T1000 (cell line): Measurements from ENCODE around the gene CADM4.
A peak's percentile ranks its signal among the peaks of the same experiment; 100 is the strongest.

Experiments
- DNase-seq: peaks from one replicate; lab custom pipeline; 2025; ENCODE audit warnings: mixed read lengths; lab: John Stamatoyannopoulos, UW

The CADM4 gene

DNA sequence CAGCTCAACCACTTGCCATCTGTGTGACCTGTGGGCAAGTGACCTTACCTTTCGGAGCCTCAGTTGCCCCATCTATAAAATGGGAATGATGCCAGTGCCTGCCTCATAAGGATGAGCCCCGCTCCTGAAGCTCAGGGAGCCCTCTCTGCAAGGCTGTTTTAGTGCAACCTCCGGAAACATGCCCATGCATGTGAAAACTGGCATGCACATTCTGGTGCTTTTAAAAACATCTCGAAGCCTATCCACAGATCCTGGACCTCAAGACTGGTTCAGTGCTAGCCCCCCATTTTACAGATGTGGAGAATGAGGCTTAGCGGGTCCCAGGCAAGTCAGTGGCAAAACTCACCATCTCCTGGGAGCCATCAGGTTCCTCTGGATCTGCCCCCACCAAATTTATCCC is 5.6 kb downstream of the CADM4 start:
- DNase-seq, result no peak

DNA sequence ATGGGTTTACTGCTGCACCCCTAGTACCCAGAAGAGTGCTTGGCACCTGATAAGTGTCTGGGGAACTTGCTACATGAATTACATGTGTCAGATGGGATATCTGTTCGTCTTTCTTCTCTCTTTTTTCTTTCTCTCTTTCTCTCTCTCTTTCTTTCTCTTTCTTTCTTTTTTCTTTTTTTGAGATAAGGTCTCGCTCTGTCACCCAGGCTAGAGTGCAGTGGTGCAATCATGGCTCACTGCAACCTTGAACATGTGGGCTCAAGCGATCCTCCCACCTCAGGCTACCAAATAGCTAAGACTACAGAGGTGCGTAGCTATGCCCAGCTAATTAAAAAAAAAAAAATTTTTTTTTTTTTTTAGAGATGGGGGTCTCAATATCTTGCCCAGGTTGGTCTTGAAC is 6.1 kb downstream of the CADM4 start:
- no peak for DNase-seq

DNA sequence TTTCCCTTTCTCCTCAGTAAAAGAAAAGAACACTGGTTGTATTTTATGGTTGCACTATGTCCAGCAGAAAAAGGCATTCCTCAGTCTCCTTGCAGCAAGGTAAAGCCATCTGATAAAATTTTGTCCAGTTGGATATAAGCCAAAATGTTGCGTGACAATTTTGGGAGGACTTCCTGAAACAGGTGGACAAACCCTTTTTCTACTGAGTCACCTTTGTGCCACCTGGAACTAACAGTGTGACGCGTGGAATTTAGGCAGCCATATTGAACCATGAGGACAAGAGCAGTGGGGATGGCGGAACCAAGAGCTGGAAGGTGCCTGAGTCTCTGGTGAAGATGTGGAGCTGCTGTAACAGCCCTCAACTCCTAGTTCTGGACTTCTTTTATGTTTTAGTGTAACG is 8.2 kb downstream of the CADM4 start:
- no peak for DNase-seq

DNA sequence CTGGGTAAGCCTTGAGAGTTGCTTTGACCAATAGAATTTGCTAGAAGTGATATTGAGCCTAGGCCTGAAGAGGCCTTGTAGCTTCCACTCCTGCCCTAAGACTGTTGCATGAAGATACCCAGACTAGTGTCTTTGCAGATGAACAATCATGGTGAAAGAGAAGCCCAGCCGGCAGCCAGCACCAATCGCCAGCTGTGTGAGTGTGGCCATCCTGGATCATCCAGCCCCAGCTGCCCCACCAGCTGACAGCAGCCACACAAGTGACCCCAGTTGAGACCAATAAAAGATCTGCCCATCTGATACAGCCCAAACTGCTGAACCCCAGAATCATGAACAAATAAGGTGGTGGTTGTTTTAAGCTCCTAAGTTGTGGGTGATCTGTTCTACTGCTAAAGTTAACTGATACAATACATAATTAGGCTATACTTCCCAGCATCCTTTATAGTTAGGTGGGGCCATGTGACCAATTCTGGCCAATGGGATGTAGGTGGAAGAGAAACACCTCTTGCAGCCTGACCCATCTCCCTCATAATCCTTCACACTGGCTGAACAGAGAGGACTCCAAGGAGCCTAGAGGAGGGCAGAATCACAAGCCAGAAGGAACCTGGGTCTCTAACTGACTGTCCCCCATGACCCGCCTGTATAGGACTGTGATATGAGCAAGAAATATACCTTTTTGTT is 10.9 kb downstream of the CADM4 start:
- DNase-seq, result no peak

DNA sequence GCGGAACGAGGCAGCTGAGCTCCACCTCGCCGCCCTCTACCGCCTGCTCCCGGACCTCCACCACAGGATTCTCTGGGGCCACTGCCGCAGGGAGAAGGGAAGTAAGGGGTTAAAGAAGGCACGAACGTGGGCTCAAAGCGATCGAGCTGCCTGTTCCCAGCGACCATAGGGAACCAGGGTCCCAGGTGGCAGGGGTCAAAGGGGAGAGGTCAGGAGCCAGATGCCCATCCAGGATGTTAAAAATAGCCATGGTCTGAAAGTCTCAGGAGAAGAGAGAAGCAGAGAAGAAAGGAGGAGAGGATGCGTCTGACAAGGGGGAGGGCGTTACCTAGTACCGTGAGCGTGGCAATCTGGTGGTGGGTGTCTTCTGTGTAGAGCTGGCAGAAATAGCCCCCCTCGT is 12.8 kb downstream of the CADM4 start:
- DNase-seq, result no peak

DNA sequence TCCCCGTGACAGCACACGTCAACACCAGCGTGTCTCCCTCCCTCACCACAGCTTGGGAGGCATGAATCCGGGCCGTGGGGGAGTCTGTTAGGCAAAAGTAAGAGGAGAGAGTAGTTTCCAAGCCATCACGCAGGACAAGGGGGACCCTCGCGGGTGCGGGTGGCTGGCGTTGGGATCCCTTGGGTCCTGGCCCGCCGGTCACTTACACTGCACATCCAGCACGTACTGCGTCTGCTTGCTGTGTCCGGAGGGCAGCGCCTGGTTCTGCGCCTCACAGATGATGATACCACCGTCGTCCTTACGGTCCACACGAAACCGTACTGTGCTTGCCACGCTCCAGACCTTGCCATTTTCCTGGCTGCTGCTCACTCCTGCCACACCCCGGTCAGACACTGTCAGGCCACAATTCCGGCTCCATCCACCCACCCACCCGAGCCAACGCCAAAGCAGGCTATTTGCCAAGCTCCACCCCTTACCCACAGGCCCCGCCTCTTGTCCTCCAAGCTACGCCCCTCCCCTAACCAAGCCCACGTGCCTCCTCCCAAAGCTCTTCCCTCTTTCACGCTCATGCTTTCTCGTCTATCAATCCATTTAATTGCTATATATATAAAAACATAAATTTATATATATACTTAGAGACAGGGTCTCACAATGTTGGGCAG is 13.6 kb downstream of the CADM4 start:
- DNase-seq, result no peak

DNA sequence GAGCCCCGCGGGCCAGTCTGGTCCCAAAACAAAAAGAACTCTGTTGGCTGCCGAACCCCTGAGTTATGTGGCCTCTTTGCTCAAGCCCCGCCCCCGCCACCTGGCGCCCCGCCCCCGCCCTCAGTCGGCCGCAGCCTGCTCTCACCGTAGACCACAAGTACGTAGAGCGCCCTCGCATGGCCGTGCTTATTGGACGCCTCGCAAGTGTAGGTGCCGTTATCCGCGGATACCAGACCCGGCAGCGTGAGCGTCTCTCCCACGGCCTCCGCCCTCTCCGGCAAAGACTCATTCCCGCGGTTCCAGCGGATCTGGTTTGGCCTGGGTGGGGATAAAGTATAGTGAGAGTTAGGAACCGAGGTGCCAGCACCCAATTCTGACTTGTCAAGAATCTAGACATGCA is 14.7 kb downstream of the CADM4 start:
- DNase-seq, result no peak

DNA sequence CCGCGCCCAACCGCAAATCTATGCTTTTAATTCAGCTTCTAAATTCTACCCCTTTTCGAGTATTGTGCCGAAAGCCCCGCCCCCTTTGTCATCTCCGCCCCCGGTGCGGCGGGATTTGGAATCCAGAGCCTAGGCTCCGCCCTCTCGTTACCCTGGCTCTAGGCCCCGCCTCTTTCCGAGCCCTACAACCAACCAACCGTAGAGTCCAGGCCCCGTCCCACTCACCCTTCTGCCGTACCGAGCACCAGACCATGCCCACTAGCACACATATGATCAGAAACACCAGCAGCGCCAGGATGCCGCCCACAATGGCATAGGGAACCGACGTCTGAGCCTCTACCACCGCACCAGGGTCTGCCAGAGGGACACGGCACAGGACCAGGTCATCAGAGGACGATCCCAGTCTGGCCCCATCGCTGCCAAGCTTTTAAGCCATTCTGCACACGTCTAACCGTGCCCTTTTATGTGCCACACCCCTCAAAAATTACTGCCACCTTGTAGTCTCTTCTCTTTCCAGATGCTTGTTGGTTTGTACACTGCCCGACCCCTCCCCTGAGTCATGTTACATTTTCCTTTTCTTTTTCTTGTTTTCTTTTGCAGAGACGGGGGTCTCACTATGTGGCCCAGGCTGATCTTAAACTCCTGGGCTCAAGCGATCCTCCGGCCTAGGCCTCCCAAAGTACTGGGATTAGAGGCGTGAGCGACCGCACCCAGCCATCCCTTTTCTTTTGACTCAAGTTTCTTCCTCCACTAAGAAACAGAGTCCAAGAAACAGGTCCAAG is 15.6 kb downstream of the CADM4 start:
- no peak for DNase-seq

DNA sequence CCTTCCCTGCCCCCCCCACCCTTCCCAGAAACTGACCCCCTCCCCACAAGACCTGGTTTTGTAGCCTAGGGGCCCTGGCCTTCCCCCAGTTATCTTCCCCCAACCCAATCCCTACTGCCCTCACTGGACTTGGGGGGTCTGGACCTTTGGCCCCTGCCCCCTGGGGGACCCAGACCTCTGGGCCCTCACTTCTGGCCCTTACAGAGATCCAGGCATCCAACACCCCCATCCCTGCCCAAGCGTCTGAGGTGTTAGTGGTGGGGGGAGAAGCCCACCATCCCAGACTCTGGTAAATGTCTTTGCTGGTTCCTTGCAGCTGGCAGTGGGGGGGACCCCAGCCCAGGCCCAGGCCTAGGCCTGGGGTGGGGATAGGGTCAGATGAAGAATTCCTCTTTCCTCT is 16.7 kb downstream of the CADM4 start:
- no peak for DNase-seq

DNA sequence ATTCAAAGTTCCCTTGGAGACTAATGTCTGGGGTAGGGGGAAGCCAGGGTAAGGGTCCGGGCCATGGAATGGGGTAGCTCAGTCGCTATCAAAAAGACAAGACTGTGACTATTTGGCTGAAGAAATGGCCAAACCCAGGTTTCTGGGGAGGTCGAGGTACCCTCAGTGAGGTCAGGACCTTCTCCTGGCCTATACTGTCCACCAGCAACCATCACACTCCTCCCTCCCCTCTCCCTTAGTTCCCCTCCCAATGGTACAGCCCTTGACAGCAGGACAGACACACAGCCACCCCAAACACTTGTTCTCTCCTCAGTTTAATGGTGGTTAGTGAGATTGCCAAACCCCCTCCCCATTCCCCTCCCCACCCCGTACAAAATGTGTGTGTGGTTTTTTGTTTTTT is 17.6 kb downstream of the CADM4 start:
- DNase-seq, result no peak

DNA sequence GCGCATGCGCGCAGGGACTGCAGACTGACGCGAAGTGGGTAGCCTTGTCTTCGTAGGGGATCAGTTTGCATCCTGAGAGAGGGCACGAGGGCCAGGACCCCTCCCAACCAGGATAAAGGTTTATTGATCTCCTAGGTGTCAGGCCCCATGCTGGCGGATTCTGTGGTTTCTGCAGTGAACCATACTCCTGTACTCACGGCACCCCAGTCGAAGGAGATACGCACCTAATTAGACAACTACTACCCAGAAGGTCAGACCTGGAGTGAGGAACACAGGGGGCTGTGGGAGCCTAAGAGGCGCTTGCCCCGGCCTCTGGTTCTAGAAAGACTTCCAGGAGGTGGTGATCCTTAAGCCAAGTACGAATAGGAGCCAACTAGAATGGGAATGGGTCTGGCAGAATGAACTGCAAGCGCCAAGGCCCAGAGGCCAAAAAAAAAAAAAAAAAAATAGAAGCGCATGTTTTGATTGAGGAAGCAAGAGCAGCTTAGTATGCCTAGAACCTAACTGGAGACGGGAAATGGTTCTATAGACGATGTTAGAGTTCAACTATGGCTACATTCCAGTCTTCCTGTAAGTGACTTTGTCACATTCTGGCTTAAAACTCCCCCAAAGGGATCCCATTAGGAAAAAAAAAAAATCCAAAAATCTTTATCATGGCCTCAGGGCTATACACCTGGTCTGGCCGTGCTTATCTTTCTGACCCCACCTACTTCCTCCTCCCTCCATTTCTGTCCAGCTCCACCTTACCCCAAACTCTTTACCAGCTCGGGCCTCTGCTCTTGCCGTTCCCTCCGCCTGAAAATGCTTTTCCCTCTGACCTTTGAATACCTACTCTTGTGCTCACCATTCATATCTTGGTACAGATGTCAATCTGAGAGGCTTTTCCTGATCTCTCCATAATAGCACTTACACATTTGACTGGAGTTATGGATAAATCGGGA is 19.3 kb downstream of the CADM4 start:
- DNase-seq, result no peak

DNA sequence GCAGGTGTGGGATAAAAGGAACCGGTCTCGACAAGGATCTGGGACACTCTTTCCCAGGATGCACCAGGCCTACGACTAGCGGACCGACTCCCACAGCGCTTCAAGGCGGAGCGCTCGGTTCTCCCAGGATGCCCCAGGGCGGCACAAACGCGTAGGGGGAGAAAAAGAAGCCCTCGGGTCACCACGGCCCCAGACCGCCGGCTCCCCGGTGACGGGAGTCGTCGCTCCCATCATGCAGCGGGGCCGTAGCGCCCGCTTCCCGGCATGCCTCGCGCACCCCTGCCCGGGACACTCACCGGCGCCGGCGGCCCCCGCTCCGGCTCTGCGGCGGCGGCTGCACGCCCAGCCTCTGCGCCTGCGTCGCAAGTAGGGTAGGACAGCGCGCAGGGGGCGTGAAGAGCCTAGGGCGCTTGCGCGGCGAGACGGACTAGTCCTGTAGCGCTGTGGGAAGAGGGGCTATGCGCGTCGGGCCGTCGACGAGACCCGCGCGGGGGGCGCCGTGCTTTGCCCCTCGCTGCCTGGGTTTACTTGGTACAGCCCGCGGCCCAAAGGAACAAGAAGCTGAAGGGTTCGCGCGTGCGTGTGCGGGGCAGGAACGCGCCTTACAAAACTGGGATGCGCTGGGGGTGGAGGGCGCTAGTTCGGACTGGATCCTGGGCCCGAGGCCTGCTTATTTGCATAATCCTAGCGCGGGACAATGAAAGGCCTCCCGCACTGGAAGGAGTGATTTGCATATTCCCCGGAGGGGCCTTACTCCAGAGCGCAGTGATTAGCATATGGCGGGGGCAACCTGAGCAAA is 20.2 kb downstream of the CADM4 start, which contains the start of gene ZNF428:
Gene ZNF428 (minus strand): TSS at position 368 of the 799 bp plus-strand sequence. CDS start 5,325 bp downstream, outside the sequence.
- DNase-seq, result peak; percentile 67

DNA sequence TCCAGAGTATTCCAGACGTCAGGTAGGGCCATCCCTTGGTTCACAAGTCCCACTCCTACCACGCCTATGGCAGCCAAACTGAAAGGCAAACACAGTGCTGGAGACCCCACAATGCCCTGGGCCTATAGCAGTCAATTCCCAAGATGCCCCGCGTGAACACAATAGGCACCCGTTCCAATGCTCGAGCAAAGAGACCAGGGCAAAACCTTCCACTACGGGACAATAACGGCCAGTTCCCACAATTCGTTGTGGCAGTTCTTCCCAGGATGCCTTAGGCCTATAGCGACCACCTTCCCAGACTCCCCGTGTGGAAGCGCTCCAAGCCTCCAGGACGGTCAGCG is 20.8 kb downstream of the CADM4 start:
- no peak for DNase-seq

DNA sequence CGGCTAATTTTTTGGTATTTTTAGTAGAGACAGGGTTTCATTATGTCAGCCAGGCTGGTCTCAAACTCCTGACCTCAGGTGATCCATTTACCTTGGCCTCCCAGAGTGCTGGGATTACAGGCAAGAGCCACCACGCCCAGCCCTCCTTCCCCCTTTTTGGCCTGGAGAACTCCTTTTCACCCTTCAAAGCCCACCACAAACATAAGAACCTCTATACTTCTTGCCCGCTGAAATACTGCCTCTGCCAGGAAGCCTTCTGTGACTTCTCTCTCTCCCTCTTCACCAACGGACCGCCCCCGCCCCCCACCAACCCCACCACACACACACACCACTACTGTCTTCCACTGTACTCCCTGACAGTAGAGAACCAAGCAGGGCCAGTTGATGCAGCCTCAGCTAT is 22.7 kb downstream of the CADM4 start:
- DNase-seq, result no peak

DNA sequence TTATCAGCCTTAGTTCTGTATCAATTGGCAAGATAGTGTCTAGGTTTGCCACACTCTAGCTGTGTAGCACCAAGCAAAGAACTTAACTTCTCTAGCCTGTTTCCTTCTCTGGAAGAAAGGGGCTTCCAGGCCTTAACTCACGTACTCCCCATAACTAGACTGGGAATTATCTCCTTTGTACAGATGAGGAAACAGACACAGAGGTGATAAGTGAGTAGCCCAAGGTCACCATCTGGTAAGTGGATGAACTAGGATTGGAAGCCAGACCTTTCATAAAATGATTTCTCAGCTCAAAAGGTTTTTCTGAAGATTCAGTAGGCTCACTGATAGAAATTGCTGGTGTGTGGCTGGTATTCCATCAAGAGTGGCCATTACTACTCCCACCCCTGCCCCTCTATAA is 23.3 kb downstream of the CADM4 start:
- no peak for DNase-seq

DNA sequence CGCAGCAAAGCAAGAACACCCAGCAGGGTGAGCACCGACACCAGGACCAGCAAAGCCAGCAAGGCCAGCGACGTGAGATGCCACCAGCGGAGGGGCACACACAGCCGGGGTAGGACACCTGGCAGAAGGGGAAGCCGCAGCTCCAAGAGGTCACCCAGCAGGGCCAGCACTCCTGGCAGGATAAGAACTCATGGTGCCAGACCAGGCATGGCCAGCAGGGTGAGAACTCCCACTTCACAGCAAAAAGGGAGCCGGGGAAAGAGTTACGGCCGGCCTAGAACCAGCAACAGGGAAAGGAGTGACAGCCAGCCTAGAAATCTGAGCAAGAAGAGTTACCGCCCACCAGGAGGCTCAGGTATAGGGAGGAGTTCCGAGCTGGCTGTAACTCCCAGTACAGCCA is 27.3 kb downstream of the CADM4 start:
- no peak for DNase-seq

DNA sequence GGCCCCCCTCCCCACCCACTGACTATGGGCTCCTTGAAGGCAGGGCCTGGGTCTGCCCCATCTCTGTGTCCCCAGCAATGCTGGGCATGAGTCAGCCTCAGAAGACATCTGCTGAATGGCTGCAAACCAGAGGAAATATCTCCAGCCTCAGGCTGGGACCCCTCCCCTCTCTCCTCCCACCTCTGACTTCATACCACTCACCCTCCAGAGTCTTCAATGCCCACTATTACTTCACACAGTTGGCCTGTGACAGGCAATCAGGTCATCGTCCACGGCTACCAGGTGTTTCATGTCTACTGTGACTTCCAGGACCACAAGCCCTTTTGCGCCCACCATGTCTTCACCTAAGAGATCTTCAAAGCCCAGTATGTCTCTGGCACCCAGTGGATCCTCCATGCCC is 27.9 kb downstream of the CADM4 start, which contains the start of gene SRRM5:
Gene SRRM5 (plus strand): TSS at position 301 of the 400 bp plus-strand sequence. CDS start 34 bp downstream, at position 335.
- no peak for DNase-seq

DNA sequence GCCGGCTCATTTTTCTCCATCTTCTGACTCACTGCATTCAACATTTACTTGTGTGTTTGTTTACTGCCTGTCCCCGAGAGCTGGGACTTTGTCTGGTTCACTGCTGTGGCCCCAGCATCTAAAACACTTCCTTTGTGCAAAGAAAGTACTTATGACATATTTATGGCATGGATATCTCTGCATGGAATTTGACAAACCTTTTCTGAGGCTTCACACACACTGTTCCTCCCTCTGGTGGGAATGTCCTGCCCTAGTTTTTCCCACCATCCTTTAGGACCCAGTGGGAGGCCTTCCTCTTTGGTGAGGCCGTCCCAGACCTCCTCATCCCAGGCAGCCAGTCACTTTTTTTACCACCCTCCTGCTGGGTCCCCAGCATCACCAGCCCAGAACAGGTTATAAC is 29.2 kb downstream of the CADM4 start:
- DNase-seq, result no peak

DNA sequence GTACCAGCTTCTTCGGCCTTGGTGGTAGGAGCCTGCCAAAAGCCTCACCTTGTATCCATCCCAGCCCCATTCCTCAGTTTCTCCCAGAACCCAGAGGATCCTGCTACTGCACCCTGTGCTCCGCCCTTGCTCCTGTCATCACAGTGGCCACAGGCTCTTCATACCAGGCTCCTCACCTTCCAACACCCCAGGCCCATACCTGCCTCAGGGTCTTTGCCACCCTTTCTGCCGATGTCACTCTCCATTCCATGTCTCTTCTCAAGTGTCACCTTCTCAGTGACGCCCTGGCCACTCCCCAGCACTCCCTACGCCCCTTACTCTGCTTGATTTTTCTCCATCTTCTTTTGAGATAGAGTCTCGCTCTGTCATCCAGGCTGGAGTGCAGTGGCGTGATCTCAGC is 29.8 kb downstream of the CADM4 start:
- no peak for DNase-seq

DNA sequence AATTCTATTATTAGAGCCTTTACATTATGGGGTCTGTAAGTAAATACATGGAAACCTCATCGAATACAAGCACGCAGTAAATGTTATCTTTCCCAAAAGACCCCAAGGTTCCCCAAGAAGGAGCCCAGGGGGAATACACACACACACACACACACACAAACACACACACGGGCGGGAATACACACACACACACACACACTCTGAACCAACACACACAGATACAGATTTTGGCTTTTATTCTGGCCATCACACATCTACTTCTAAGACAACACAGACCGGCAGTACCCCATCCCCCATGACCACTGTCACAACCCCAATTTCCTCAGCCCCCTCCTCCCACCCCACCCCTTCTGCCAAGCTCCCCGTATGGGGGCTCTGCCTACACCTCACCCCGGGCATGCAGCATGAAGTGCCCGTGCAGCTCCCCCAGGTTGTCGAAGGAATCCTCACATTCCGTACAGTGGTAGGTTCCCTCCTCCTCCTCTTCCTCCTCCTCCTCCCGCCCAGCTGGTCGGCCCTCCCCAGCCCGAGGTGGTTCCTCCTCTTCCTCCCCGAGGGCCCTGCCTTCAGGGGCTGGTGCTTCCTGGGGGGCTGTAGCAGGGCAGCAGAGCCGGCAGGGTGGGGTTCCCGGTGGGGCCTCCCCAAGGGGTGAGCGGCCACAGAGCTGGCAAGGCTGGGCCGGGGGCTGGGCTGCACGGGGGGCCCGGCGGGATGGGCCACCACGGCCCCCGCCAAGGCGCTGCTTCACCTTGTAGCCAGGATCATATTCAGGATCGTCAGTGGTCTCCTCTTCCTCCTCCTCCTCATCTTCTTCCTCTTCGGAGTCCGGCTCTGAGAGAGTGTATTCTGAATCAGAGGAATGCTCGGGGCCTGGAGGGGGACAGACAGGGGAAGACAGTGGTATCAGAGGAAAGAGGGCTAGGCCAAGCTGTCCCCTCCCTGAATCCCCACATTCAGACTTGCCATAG is 32.1 kb downstream of the CADM4 start:
- DNase-seq, result no peak
